ENCODE measurements around the gene MAPK4.

DNA sequence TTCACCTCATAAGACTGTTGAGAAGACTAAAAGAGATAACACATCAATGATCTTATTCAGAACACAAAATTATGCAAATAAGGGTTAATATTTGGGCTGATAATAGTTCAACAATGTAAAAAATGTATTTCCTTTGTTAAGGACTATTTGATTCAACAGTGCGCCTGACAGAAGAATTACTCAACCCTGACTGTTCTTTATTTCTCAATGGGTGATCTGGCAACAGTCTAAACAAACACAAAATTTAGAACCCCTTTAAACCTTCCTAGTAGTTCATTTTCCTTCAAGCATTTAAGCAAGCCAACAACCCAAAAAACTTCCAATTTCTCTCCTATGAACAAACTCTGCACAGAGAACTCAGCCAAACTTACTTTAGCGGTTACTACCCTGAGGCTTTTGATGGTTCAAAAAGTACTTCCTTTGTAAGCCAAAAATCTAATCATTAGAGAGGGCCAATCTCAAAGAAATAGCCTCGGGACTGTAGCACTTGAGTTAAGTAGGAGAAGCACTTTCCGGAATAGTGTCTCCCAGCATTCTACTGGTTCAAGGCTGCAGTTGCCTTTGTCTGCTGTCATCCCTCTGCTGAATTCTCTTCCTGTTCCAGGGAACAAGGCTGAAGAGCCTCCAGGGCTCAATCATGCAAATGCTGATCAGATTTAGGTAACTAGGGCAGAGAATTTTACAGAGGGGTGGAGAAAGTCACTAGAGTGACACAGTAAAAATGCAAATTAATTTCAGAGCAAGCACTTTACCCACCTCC, 40.9 kb upstream of the MAPK4 start:
- no peak for TF ChIP-seq ATF1 (CRISPR knock-in tag; IDR thresholded peaks at IDR 0.05)
- TF ChIP-seq CBFB (CRISPR knock-in tag; IDR thresholded peaks at IDR 0.05; ENCODE audit: low read depth) = no peak
- TF ChIP-seq, protein P1, sequence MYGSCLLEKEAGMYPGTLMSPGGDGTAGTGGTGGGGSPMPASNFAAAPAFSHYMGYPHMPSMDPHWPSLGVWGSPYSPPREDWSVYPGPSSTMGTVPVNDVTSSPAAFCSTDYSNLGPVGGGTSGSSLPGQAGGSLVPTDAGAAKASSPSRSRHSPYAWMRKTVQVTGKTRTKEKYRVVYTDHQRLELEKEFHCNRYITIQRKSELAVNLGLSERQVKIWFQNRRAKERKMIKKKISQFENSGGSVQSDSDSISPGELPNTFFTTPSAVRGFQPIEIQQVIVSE (CRISPR knock-in tag; IDR thresholded peaks at IDR 0.05; ENCODE audit: borderline replicate concordance) = no peak
- TF ChIP-seq, protein P2, sequence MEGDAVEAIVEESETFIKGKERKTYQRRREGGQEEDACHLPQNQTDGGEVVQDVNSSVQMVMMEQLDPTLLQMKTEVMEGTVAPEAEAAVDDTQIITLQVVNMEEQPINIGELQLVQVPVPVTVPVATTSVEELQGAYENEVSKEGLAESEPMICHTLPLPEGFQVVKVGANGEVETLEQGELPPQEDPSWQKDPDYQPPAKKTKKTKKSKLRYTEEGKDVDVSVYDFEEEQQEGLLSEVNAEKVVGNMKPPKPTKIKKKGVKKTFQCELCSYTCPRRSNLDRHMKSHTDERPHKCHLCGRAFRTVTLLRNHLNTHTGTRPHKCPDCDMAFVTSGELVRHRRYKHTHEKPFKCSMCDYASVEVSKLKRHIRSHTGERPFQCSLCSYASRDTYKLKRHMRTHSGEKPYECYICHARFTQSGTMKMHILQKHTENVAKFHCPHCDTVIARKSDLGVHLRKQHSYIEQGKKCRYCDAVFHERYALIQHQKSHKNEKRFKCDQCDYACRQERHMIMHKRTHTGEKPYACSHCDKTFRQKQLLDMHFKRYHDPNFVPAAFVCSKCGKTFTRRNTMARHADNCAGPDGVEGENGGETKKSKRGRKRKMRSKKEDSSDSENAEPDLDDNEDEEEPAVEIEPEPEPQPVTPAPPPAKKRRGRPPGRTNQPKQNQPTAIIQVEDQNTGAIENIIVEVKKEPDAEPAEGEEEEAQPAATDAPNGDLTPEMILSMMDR (IDR thresholded peaks at IDR 0.05) = no peak
- TF ChIP-seq, protein P3, sequence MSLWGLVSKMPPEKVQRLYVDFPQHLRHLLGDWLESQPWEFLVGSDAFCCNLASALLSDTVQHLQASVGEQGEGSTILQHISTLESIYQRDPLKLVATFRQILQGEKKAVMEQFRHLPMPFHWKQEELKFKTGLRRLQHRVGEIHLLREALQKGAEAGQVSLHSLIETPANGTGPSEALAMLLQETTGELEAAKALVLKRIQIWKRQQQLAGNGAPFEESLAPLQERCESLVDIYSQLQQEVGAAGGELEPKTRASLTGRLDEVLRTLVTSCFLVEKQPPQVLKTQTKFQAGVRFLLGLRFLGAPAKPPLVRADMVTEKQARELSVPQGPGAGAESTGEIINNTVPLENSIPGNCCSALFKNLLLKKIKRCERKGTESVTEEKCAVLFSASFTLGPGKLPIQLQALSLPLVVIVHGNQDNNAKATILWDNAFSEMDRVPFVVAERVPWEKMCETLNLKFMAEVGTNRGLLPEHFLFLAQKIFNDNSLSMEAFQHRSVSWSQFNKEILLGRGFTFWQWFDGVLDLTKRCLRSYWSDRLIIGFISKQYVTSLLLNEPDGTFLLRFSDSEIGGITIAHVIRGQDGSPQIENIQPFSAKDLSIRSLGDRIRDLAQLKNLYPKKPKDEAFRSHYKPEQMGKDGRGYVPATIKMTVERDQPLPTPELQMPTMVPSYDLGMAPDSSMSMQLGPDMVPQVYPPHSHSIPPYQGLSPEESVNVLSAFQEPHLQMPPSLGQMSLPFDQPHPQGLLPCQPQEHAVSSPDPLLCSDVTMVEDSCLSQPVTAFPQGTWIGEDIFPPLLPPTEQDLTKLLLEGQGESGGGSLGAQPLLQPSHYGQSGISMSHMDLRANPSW (CRISPR knock-in tag; conservative IDR thresholded peaks at IDR 0.05; ENCODE audit: low read depth) = no peak
- TF ChIP-seq, protein P4, sequence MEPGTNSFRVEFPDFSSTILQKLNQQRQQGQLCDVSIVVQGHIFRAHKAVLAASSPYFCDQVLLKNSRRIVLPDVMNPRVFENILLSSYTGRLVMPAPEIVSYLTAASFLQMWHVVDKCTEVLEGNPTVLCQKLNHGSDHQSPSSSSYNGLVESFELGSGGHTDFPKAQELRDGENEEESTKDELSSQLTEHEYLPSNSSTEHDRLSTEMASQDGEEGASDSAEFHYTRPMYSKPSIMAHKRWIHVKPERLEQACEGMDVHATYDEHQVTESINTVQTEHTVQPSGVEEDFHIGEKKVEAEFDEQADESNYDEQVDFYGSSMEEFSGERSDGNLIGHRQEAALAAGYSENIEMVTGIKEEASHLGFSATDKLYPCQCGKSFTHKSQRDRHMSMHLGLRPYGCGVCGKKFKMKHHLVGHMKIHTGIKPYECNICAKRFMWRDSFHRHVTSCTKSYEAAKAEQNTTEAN (CRISPR knock-in tag; IDR thresholded peaks at IDR 0.05) = no peak
- TF ChIP-seq, protein P5, sequence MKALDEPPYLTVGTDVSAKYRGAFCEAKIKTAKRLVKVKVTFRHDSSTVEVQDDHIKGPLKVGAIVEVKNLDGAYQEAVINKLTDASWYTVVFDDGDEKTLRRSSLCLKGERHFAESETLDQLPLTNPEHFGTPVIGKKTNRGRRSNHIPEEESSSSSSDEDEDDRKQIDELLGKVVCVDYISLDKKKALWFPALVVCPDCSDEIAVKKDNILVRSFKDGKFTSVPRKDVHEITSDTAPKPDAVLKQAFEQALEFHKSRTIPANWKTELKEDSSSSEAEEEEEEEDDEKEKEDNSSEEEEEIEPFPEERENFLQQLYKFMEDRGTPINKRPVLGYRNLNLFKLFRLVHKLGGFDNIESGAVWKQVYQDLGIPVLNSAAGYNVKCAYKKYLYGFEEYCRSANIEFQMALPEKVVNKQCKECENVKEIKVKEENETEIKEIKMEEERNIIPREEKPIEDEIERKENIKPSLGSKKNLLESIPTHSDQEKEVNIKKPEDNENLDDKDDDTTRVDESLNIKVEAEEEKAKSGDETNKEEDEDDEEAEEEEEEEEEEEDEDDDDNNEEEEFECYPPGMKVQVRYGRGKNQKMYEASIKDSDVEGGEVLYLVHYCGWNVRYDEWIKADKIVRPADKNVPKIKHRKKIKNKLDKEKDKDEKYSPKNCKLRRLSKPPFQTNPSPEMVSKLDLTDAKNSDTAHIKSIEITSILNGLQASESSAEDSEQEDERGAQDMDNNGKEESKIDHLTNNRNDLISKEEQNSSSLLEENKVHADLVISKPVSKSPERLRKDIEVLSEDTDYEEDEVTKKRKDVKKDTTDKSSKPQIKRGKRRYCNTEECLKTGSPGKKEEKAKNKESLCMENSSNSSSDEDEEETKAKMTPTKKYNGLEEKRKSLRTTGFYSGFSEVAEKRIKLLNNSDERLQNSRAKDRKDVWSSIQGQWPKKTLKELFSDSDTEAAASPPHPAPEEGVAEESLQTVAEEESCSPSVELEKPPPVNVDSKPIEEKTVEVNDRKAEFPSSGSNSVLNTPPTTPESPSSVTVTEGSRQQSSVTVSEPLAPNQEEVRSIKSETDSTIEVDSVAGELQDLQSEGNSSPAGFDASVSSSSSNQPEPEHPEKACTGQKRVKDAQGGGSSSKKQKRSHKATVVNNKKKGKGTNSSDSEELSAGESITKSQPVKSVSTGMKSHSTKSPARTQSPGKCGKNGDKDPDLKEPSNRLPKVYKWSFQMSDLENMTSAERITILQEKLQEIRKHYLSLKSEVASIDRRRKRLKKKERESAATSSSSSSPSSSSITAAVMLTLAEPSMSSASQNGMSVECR (CRISPR knock-in tag; IDR thresholded peaks at IDR 0.05; ENCODE audit: borderline replicate concordance) = no peak
- TF ChIP-seq GABPB1 (CRISPR knock-in tag; IDR thresholded peaks at IDR 0.05) = no peak
- TF ChIP-seq NR2C2 (CRISPR knock-in tag; IDR thresholded peaks at IDR 0.05) = no peak
